HG03354 (cell line): ENCODE measurements around the gene MAGEA2B.
"Not testable (repeated sequence)": the region's sequence is repeated elsewhere in the genome, so short reads cannot be mapped to it uniquely, and the experiment has no call there.

ENCODE experiments used
- ATAC-seq: cut with Tn5 transposase; IDR thresholded peaks from one replicate; pipeline ENCODE4 v1.9.1; 2021; ENCODE audit warnings: mild to moderate bottlenecking; ENCODE audit not compliant: unreplicated experiment, poor library complexity, severe bottlenecking

MAGEA2B gene, protein sequence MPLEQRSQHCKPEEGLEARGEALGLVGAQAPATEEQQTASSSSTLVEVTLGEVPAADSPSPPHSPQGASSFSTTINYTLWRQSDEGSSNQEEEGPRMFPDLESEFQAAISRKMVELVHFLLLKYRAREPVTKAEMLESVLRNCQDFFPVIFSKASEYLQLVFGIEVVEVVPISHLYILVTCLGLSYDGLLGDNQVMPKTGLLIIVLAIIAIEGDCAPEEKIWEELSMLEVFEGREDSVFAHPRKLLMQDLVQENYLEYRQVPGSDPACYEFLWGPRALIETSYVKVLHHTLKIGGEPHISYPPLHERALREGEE

DNA sequence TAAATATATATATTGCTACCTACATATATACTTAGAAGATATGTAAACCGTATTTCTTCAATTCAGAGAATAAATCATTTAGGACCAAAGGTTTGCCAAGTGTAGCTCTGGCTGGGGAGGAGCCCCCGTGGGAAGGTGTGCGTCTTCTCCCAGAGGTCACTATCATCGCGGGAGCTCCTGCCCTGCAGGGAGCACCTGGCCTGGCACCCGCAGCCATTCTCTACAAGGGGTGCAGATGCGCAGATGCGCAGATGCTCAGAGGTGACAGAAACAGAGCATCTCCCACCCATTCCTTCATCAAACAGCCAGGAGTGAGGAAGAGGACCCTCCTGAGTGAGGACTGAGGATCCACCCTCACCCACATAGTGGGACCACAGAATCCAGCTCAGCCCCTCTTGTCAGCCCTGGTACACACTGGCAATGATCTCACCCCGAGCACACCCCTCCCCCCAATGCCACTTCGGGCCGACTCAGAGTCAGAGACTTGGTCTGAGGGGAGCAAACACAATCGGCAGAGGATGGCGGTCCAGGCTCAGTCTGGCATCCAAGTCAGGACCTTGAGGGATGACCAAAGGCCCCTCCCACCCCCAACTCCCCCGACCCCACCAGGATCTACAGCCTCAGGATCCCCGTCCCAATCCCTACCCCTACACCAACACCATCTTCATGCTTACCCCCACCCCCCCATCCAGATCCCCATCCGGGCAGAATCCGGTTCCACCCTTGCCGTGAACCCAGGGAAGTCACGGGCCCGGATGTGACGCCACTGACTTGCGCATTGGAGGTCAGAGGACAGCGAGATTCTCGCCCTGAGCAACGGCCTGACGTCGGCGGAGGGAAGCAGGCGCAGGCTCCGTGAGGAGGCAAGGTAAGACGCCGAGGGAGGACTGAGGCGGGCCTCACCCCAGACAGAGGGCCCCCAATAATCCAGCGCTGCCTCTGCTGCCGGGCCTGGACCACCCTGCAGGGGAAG lies at the start of gene MAGEA2B:
TSS of gene MAGEA2B (plus strand) at position 814 of the 973 bp plus-strand sequence. CDS start 2,479 bp downstream, outside the sequence.
- not testable (repeated sequence) for ATAC-seq

DNA sequence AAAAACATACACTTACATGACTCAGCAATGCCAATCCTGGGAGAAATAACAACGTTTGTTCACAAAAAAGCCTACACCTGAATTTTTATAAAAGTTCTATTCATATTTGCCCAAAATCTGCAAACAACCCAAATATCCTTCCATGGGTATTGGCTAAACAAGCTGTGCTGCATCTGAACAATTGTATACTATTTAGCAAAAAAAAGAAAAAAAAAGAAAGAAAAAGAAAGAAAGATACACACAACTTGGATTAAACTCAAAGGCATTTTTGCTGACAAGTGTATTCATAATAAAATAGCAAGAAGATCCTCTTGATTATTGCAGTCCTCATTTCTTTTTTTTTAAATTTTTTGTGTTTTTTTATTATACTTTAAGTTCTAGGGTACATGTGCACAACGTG lies 40.3 kb upstream of the MAGEA2B start:
- no peak for ATAC-seq

DNA sequence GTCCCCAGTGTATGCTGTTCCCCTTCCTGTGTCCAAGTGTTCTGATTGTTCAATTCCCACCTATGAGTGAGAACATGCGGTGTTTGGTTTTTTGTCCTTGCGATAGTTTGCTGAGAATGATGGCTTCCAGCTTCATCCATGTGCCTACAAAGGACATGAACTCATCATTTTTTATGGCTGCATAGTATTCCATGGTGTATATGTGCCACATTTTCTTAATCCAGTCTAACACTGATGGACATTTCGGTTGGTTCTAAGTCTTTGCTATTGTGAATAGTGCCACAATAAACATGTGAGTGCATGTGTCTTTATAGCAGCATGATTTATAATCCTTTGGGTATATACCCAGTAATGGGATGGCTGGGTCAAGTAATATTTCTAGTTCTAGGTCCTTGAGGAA lies 39.8 kb upstream of the MAGEA2B start:
- not testable (repeated sequence) for ATAC-seq

DNA sequence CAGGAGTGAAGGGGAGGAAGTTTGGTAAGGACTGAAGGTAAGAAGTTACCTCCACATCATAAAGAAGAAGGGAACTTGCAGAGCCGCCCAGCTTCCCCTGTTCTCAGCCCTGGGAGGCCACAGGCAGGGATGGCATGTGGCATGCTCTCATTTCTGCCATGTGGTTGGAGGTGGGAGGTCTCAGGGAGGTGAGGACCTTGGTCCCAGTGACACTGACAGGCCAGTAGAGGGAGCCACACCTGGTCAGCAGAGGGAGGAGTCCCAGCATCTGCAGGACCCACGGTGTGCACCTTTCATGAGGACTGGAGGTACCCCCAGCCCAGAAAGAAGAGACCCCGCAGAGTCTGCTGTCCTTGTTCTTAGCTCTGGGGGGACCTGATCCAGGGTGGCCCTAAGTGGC lies 33.4 kb upstream of the MAGEA2B start:
- ATAC-seq = peak; percentile 93

DNA sequence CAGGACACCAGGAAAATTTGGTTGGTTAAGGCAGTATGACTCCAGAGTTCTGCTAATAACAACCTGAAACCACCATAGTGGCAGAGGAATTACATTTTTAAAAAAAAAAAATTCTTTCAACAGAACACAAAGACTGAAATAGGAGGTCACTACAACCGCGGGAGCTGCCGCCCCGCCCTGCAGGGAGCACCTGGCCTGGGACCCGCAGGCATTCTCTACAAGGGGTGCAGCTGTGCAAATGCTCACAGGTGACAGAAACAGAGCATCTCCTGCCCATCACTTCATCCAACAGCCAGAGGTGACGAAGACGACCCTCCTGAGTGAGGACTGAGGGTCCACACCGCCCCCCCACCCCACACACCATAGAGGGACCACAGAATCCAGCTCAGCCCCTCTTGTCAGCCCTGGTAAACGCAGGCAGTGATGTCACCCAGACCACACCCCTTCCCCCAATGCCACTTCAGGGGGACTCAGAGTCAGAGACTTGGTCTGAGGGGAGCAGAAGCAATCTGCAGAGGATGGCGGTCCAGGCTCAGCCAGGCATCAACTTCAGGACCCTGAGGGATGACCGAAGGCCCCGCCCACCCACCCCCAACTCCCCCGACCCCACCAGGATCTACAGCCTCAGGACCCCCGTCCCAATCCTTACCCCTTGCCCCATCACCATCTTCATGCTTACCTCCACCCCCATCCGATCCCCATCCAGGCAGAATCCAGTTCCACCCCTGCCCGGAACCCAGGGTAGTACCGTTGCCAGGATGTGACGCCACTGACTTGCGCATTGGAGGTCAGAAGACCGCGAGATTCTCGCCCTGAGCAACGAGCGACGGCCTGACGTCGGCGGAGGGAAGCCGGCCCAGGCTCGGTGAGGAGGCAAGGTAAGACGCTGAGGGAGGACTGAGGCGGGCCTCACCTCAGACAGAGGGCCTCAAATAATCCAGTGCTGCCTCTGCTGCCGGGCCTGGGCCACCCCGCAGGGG lies 16.2 kb upstream of the MAGEA2B start, which contains the start of gene MAGEA3:
TSS of gene MAGEA3 (plus strand) at position 843 of the 980 bp plus-strand sequence. CDS start 2,039 bp downstream, outside the sequence.
- not testable (repeated sequence) for ATAC-seq

DNA sequence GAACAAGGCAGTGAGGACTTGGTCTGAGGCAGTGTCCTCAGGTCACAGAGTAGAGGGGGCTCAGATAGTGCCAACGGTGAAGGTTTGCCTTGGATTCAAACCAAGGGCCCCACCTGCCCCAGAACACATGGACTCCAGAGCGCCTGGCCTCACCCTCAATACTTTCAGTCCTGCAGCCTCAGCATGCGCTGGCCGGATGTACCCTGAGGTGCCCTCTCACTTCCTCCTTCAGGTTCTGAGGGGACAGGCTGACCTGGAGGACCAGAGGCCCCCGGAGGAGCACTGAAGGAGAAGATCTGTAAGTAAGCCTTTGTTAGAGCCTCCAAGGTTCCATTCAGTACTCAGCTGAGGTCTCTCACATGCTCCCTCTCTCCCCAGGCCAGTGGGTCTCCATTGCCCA lies 14.0 kb upstream of the MAGEA2B start:
- not testable (repeated sequence) for ATAC-seq

DNA sequence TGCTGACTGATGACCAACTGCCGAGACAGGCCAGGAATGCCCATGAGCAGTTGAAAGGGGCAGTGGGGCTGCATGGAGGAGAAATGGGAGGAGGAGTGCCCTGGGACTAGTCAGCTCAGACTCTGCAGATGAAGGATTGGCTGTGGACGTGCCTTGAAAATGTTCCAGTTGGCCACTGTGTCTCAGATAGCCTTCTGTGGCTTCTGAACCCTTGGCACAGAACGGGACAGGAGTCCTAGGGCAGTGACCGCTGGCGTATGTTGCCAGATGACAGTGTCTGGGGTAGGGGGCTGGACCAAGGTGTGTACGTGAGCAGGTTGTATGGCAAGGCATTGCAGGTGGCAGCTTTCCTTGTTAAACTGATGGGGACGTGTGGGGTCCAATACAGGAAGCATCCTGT lies 7.9 kb upstream of the MAGEA2B start:
- ATAC-seq = not testable (repeated sequence)

DNA sequence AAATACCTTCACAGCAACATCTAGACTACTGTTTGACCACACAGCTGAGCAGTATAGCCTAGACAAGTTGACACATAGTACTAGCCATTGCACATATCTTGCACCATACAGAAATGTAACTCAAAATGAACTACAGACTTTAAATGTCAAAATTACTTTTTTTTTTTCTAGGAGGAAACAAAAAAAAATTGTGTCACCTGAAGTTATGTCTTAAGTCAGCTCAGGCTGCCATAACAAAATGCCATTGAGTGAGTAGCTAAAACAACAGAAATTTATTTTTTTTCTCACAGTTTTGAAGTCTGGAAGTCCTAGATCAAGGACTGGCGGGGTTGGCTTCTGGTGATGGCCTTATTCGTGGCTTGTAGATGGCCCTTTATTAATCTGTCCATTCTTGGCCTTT lies 5.3 kb upstream of the MAGEA2B start, which contains the start of gene CSAG2:
TSS of gene CSAG2 (minus strand) at position 101 of the 400 bp plus-strand sequence. CDS start 161 bp downstream, outside the sequence.
- not testable (repeated sequence) for ATAC-seq

DNA sequence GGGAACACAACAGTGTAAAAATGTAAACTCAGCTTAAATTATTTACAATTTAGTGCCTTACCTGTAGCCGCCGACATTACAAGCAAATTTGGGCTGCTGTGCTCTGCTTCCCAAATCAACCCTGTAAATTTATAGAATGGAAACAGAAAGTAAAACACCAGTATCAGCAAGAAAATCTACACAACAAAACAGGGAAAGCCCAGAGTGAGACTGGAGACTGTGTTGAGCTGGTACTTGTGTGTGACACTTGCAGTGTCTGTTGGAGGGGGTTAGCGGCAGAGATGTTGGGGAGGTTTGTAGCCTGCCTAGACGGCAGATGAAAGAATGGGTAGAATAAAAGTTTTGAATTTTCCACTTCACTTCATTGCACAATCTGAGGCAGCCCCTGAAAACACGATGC lies 1.2 kb upstream of the MAGEA2B start:
- ATAC-seq = not testable (repeated sequence)

DNA sequence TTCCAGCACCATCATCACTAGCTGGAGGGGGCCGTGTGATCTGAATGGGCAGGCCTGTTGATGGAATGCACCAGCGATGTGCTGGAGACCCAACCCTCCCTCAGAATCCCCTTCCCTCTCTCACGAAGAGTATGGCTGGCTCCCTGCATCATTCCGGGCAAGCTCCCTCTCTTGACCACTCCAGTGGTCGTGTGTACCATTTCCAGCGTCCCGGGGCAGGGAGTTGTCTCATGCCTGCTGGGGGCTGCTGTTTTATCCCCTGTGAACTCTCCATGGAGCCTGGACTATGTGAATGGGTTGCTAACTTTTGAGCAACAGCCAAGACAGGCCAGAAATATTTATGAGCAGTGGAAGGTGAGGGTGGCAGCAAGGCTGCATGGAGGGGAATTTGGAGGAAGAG lies 11.0 kb downstream of the MAGEA2B start:
- ATAC-seq = no peak

DNA sequence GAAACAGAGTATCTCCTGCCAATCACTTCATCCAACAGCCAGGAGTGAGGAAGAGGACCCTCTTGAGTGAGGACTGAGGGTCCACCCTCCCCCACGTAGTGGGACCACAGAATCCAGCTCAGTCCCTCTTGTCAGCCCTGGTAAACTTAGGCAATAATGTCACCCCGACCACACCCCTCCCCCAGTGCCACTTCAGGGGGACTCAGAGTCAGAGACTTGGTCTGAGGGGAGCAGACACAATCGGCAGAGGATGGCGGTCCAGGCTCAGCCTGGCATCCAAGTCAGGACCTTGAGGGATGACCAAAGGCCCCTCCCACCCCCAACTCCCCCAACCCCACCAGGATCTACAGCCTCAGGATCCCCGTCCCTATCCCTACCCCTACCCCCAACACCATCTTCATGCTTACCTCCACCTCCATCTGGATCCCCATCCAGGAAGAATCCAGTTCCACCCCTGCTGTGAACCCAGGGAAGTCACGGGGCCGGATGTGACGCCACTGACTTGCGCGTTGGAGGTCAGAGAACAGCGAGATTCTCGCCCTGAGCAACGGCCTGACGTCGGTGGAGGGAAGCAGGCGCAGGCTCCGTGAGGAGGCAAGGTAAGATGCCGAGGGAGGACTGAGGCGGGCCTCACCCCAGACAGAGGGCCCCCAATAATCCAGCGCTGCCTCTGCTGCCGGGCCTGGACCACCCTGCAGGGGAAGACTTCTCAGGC lies 19.0 kb downstream of the MAGEA2B start, which contains the start of the genes CSAG1 and MAGEA12:
TSS of gene CSAG1 (minus strand) at position 461 of the 715 bp plus-strand sequence. CDS start 1,261 bp downstream, outside the sequence.
TSS of gene MAGEA12 (plus strand) at position 497 of the 715 bp plus-strand sequence. CDS start 2,405 bp downstream, outside the sequence.
- ATAC-seq = no peak

DNA sequence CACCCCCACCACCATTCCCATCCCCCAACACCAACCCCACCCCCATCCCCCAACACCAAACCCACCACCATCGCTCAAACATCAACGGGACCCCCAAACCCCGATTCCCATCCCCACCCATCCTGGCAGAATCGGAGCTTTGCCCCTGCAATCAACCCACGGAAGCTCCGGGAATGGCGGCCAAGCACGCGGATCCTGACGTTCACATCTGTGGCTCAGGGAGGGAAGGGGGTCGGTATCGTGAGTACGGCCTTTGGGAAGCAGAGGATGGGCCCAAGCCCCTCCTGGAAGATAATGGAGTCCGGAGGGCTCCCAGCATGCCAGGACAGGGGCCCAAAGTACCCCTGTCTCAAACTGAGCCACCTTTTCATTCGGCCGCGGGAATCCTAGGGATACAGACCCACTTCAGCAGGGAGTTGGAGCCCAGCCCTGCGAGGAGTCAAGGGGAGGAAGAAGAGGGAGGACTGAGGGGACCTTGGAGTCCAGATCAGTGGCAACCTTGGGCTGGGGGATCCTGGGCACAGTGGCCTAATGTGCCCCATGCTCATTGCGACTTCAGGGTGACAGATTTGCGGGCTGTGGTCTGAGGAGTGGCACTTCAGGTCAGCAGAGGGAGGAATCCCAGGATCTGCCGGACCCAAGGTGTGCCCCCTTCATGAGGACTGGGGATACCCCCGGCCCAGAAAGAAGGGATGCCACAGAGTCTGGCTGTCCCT lies 19.9 kb downstream of the MAGEA2B start:
- ATAC-seq = not testable (repeated sequence)

DNA sequence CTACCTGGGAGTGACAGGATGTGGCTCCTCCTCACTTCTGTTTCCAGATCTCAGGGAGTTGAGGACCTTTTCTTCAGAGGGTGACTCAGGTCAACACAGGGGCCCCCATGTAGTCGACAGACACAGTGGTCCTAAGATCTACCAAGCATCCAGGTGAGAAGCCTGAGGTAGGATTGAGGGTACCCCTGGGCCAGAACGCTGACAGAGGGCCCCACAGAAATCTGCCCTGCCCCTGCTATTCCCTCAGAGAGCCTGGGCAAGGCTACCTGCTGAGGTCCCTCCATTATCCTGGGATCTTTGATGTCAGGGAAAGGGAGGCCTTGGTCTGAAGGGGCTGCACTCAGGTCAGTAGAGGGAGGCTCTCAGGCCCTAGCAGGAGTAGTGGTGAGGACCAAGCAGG lies 20.7 kb downstream of the MAGEA2B start:
- ATAC-seq = no peak

DNA sequence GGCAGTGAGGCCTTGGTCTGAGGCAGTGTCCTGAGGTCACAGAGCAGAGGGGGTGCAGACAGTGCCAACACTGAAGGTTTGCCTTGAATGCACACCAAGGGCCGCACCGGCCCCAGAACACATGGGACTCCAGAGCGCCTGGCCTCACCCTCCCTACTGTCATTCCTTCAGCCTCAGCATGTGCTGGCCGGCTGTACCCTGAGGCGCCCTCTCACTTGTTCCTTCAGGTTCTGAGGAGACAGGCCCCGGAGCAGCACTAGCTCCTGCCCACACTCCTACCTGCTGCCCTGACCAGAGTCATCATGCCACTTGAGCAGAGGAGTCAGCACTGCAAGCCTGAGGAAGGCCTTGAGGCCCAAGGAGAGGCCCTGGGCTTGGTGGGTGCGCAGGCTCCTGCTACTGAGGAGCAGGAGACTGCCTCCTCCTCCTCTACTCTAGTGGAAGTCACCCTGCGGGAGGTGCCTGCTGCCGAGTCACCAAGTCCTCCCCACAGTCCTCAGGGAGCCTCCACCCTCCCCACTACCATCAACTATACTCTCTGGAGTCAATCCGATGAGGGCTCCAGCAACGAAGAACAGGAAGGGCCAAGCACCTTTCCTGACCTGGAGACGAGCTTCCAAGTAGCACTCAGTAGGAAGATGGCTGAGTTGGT lies 21.6 kb downstream of the MAGEA2B start:
- ATAC-seq = no peak

DNA sequence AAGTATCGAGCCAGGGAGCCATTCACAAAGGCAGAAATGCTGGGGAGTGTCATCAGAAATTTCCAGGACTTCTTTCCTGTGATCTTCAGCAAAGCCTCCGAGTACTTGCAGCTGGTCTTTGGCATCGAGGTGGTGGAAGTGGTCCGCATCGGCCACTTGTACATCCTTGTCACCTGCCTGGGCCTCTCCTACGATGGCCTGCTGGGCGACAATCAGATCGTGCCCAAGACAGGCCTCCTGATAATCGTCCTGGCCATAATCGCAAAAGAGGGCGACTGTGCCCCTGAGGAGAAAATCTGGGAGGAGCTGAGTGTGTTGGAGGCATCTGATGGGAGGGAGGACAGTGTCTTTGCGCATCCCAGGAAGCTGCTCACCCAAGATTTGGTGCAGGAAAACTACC lies 22.1 kb downstream of the MAGEA2B start:
- not testable (repeated sequence) for ATAC-seq

DNA sequence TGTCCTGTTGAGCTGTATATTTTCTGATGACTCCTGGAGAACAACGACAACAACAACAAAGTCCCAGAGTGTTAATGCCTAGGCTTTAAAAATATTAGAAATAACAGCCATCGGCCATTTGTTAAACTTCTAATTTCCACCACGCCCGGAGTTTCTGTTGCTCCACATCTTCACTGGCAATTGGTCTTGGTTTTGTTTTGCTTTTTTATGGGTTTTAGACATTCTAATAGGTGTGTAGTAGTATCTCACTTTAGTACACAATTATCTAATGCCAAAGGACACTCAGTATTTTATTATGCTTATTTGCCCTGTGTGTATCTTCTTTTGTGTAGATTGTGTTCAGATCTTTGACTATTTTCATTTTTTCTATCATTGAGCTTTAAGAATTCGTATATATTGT lies 24.1 kb downstream of the MAGEA2B start:
- no peak for ATAC-seq
